Left lobe of liver (tissue), 2 donors: ENCODE measurements around the gene XRCC4. TPM values are rescaled to one million over a fixed set of nuclear protein-coding genes. Genes with fewer than 3 reads are reported as not detected.
A peak's percentile ranks its signal among the peaks of the same experiment; 100 is the strongest.
"Not testable (repeated sequence)": the region's sequence is repeated elsewhere in the genome, so short reads cannot be mapped to it uniquely, and the experiment has no call there.

ENCODE experiments used
- ATAC-seq: fragments of 200-7000 bp; cut with Tn5 transposase; one replicate; pipeline ENCODE4 v1.9.1; 2020; ENCODE audit warnings: mild to moderate bottlenecking, moderate library complexity
- DNase-seq: peaks from one replicate; pipeline ENCODE4 v3.0.0-alpha.2; 2020; ENCODE audit warnings: low spot score
- total RNA-seq: library from RNA; stranded (reverse); gene quantifications from one replicate; pipeline ENCODE4 v1.2.1, GENCODE V29; 2021
- donor health status: DM: no; HTN: no; CAD: no; lungs with moderate emphysema.
- donor health status: DM: no; HTN: yes; CAD: no.

XRCC4 gene
- total RNA-seq, 1 donor from 2014 or later = 1.8 TPM

DNA sequence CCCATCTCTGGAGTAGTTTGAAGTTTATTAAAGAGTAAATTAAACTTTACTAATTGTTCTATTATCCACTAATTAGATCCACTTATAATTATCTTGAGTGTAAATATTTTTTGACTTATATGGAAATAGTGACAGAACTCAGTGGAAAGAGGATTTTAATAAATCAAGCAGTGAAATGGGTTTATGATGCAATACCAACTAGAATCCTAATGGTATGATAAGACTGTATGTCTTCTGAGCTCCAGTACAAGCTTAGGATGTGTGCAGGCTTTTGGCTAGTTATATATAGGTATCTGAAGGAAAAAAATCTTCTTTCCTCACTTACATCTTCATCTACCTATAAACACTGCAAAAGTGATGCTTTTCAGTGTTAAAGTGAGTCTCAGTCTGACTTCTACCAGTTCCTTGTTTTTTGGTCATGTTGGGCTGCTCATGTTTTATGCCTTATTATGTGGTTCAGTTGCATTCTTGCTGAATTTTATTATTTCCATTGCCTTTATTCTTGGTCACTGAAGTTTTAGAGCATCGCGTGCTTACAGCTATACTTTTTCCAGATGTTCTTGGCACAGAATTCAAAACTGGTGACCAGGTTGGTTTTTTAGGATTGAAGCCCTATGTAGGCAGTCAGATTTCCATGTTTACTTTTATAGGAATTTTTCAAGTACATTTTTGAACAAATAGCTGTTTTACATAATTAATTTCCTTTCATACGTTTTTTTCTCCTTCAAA, 30.5 kb downstream of the XRCC4 start:
- ATAC-seq = no peak
- no peak for DNase-seq

DNA sequence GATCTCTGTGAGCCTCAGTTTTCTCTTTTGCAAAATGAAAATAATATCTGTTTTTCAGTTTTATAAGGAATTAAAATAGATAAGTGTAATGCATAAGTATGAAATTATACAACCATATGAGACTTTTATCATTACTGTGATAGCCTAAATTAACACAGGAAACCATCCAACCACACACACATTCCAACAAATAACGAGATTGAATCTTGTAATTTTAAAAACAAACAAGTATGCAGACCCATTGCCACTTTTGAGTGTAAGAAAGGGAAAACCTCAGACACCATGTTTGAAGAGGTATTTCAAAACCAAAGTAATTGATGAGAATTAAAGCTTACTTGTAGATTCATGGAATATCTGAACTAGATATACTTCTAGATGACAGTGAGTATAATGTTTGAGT, 32.0 kb downstream of the XRCC4 start:
- ATAC-seq (no peak), DNase-seq (no peak)

DNA sequence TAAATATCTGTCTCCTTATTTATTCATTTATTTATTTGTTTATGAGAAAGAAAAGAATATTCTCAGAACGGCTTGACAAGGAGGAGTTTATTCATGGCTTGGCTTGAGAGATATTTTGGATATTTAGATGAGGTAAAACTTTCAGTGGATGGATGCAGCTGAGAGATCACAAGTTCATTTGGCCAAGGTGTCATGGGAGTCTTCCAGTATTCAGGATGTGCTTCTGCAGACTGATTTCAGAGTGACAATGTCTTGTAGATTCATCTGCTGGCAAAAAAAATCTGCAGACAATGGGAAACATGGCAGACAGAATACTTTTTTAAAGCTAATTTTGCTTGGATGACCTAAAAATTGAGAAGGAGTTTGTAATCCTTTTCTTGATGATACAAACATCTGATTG, 38.5 kb downstream of the XRCC4 start:
- DNase-seq = no peak
- ATAC-seq = no peak

DNA sequence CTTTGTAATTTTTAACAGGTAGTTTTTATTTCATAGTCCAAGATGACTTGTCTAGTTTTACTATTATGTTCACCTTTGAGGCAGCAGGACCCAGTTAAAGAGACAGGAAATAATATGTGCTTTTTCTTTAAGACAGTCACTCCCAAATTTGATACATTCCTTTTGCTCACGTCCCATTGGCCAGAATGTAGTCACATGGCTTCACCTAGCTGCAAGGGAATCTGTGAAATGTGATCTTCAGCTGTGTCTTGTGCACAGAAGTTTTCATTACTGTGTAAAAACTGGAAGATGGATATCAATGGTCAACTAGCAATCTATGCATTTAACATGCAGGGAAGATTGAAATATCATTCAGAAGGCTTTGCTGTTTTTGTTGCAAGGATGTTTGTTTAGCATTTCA, 41.1 kb downstream of the XRCC4 start:
- ATAC-seq = no peak
- DNase-seq = no peak

DNA sequence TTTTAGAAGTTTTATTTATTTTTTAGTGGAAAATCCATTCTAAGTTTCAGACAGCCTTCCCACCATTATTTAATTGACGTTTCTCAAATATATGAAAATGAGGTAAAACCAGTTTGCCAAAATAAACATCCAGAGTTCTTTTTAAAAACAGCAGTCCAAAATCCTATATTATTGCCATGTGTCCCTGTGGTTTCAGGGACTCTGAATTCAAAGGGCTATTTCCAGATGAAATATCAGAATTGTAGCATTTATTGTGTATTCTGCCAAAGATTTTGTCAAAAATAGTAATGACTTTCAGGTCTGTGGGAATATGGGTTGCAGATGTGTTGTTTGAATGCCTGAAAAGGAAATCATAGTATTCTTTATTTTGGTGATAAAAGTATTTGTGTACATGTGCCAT, 41.6 kb downstream of the XRCC4 start:
- DNase-seq (no peak), ATAC-seq (no peak)

DNA sequence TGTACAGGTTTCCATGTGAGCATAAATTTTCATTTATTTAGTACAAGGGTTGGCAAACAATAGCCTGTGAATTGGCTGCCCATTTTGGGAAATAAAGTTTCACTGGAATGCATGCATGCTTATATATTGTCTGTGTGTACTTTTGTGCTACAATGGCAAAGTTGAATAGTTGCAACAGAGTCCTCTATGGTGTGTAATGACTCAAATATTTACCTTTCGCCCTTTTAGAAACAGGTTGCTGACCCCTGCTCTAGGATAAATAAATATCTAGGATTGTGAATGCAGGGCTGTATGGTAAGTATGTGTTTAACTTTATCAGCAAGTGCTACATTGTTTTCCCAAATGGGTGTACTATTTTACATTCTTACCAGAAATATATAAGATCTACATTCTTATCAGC, 47.2 kb downstream of the XRCC4 start:
- peak; percentile 60 for ATAC-seq
- no peak for DNase-seq

DNA sequence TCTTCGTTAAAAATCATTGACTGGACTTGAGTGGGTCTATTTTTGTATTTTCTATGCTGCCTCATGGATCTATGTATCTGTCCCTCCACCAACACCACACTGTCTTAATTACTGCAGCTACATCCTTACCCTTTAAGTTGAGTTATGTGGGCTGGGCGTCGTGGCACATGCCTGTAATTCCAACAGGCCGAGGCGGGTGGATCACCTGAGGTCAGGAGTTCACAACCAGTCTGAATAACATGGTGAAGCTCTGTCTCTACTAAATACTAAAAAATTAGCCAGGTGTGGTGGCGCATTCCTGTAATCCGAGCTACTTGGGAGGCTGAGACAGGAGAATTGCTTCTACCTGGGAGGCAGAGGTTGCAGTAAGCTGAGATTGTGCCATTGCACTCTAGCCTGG, 48.2 kb downstream of the XRCC4 start:
- no peak for DNase-seq

DNA sequence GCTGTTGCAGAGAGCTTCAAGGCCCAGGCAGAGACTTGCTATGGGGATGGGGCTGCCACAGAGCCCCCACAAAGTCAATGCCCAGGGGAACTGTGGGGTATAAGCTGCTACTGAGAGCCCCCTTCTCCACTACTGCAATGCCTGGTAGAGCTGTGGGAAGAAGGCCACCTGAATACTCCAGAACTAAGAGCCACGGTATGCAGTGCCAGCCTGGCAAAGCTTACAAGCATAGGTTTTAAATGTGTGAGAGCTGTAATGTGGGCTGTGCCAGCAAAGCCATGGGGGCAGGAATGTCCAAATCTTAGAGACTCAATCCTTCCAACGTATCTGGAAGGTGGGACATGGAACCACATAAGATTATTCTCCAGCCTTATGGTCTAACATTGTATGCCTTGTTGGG, 49.2 kb downstream of the XRCC4 start:
- DNase-seq (no peak), ATAC-seq (no peak)

More for the DNA sequence above, 48.2 kb downstream of the XRCC4 start:
- ATAC-seq = no peak

DNA sequence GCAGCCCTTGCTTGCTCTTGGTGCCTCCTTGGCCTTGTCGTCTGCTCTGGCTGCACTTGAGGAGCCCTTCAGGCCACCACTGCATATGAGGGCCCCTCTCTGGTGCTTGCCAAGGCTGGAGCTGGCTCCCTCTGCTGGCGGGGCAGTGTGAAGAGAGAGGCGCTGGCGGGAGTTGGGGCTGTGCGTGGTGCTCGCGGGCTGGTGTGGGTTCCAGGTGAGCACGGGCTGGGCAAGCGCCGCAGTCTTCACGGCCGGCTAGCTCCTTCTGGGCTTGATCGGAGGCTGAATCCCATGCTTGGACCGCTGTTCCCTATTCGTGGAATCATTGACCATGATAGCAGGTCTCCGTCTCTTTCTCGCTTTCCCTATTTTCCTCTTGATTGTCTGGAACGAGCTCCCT, 56.5 kb downstream of the XRCC4 start:
- DNase-seq (no peak), ATAC-seq (no peak)

DNA sequence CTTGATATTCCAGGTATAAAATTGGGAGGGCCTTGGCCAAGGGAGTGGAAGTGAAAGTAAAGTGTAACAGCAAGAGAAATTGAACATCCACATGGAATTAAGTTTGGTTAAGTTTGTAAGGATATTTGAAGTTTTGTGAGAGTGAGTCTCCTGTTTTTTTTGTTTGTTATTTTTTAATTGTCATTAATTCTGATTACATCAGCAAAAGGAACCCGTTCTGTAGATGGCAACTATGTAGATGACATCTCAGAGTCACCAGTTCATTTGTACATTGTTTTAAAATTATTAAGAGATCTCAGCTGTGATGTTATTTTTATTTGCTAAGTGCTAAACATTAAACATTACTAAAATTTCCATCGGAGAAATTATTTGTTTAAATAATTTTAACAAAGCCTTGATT, 65.2 kb downstream of the XRCC4 start:
- DNase-seq (no peak), ATAC-seq (no peak)

DNA sequence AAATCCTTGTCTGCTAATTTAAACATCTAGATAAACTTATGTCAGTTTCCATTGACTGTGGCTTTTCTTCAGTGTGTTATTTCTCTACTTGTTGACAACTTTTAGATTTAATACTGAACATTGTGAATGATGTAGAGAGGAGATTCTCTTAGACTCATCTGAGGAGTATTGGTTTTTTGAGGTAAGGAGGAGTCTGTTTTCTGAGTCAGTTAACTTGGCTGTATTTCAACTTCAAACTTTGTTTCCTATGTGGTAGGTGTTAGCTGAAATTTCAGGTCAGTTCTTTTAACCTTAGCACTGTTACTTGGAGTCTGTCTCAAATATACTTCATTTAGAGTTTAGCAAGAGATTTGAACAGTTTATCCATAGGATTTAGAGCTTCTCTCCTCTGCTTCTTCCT, 67.9 kb downstream of the XRCC4 start:
- DNase-seq (no peak), ATAC-seq (no peak)

DNA sequence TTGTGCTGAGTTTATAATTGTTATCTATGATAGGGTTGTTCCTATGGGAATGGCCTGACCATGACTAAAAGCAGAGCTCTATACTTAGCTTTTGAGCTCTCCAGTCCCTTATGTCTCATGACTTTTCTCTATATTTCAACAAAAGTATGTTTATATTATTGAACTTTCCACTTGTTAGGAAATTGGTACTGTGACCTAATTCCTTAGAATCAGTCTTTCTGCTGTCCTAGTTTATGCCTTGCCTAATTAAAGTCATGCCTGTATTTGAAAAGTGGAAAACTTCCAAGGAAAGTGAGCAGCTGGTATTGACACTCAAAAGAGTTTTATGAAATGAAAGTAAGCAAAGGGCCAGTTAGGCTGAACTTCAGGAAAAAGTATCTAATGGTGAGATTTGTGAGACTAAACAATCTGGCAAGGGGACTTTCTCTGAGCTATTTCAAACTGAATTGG, 68.6 kb downstream of the XRCC4 start:
- DNase-seq (no peak), ATAC-seq (peak; percentile 52)

DNA sequence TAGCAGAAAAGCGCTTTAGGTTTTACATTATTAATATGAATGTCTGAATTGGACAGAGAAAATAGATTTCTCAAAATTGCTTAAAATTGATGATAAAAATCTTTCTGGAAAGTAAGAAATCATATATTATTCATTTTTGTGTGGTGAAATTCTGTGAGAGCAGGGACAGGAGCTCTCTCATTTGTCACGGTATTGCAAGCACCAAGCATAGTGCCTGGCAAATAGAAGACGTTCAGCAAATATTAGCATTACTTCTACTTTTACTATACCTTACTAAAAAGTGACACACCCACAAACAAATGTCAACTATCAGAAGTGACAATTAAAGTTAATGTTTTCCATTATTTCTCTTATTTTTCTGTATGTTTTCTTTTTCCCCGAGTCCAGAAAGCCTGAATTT, 69.1 kb downstream of the XRCC4 start:
- no peak for ATAC-seq
- DNase-seq = no peak

DNA sequence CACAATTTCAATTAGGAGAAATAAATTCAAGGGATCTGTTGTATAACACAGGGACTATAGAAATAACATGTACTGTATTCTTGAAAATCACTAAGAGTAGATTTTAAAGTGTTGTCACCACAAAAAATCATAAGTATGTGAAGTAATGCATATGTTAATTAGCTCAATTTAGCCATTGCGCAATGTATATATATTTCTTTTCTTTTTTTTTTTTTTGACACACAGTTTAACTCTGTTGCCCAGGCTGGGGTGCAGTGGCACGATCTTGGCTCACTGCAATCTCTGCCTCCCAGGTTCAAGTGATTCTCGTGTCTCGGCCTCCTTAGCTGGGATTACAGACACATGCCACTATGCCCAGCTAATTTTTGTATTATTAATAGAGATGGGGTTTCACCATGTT, 70.2 kb downstream of the XRCC4 start:
- DNase-seq (no peak), ATAC-seq (no peak)

DNA sequence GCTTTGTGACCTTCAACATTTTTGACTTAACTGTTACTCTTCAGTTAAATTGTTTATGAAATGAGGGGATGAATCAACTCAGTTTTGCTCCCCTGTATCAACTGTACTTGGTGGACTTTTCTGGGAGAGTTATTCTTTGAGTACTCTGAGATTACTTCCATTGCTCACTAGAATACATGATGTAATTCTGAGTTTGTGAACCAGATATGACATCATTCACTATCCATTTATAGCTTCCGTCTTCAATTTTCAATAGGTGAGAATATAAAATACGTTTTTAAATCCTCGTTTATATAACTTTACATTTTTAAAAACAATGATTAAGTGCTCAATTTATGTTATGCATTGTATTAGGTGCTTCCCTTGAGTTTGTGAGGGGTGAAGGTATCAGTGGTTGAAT, 71.0 kb downstream of the XRCC4 start:
- DNase-seq (no peak), ATAC-seq (no peak)

DNA sequence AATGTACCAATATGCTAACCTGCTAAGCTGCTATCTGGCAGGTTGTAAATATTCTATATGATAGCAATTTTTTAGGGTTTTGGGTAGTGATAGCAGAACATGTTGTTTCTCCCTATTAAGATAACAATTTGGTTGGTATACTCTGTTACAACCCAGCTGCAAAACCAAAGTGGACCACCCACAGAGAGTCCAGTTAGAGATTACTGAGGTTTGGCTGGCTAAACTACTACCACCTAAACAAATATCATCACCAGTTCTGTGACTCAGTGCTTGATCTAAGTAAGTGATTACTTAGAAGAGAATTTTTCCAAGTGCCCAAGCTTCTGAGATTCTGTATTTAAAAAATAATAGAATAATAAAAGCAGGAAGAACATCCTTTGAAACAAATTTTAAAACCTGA, 72.3 kb downstream of the XRCC4 start:
- no peak for ATAC-seq
- DNase-seq = no peak

DNA sequence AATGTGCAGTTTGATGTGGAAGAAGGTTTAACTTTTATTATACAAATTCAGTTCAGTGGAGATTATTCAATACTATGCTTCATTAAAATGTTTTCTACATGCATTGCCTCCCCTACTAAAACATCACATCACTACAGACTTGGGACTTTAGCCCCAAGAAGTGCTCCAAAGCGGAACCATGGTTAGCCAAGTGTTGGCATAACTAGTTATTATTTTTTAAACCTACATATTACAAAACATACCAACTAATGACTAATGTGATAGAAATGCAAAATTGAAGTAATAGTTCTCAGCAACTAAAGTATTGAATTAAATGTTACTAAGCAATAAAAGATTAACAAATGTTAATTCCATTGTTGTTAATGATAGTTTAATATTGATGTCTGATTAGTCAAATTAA, 74.5 kb downstream of the XRCC4 start:
- no peak for DNase-seq
- no peak for ATAC-seq

DNA sequence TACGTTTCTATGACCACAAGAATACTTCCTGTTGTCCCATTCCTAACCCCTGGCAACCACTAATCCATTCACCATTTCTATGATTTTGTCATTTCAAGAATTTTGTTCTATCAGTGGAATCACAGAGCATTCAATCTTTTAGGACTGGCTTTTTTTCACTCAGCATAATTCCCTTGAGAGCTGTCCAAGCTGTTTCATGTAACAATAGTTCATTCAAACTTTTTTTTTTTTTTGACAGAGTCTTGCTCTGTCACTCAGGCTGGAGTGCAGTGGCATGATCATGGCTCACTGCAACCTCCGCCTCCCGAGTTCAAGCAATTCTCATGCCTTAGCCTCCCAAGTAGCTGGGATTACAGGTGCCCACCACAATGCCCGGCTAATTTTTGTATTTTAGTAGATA, 75.6 kb downstream of the XRCC4 start:
- not testable (repeated sequence) for ATAC-seq, DNase-seq

DNA sequence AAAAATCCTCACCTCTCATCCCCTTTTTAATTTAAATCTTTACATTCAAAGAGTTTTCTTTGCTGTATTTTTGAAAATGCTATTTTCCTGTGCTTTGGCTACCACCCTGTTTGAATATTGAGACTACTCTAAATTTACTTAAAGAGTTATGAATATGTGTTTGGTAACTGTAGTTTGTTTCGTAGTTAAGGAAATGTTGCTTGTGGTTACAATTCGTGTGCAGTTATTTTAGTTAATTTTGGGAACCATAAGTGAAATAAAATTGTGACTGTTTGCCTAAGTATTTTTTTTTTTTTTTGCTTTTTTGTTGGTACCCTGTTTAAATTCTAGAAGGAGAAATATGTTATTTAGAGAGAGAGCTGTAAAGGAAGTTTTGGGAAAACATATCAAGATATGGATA, 78.7 kb downstream of the XRCC4 start:
- DNase-seq (no peak), ATAC-seq (no peak)

DNA sequence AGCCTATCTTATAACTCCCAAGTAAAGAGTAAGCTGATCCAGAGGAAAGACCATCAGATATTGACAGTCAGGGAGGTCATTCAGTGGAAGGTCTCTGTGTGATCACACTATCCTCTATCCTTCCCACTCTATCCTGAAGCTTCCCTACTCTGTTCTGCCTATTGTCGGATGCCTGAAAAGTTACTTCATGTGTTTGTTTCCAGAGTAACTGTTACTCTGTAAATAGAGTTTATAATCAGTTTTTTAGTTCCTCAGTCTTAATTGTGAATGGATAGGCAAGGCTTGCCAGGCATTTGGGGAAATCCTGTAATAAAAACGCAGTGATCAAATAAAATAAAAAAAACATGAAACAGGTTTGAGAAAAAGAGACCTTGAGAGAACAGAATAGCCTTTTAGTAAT, 79.8 kb downstream of the XRCC4 start:
- DNase-seq (no peak), ATAC-seq (no peak)

DNA sequence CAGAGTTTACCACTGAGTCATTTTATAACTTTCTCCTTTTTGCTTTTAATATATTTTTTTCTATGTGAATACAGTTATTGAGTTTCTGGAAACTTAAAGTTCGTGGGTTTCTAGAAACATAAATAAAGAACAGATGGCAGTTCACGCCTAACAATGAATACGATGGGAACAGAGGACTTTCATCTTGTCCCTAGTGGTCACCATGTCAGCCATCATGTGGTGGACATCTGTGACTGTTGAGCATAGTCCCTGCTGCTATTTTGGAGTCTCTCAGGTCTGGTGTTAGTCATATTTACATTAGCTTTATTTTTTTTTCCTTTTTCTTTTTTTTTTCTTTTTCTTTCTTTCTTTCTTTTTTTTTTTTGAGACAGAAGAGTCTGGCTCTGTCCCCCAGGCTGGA, 85.3 kb downstream of the XRCC4 start:
- DNase-seq (no peak), ATAC-seq (no peak)

DNA sequence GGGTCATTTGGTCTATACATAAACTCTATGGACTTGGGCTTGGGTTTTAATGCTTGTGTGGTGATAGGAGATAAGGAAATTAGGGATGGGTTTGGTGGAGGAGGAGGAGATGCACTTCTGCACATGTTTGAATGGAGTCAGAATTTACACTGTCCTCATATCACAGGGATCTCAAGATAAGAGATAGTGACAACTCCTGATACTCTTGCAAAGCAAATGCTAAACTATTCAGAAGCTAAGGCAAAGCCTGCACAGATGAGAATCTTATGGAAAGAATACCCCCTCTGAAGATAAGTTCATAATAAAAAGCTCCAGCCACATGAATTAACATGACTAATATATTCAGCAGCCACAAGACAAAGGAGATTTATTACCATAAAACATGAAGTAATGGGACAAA, 90.2 kb downstream of the XRCC4 start:
- ATAC-seq (no peak), DNase-seq (no peak)

DNA sequence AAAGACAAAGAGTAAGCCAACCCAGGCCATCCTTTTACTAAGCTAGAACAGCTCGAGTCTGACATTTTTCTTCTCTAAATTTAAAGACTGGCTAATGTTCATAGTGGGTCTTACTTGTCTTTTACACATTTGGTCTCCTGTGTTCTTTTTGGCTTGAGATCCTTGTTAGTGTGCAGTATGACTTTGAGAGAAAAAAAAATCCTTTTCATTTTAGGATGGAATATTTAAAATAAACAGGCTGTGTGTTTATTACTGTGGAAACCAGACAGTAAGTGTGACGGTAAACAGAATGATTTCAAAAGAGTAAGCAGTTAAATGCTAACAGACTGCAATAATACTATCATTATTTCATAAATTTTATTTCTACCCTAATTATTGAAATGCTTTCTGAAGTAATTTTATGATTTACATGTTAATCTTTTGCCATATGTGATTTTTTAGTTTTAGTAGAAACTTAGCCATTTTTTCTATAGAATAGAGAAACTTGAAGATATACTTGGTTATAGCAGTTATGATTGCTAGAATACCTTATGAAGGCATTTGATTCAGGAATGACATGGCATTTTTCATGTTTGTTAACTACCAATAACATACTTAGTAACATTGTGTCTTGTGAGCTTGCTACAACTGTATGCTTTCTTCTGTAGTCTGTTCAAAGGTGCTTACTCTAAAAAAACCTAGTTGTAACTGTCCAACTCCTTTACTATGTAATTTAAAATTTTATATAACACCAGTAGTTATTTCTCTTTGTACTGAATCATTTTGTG, 92.4 kb downstream of the XRCC4 start:
- no peak for ATAC-seq
- no peak for DNase-seq
